ENCODE data around the gene HMCN2.

HMCN2 gene, protein sequence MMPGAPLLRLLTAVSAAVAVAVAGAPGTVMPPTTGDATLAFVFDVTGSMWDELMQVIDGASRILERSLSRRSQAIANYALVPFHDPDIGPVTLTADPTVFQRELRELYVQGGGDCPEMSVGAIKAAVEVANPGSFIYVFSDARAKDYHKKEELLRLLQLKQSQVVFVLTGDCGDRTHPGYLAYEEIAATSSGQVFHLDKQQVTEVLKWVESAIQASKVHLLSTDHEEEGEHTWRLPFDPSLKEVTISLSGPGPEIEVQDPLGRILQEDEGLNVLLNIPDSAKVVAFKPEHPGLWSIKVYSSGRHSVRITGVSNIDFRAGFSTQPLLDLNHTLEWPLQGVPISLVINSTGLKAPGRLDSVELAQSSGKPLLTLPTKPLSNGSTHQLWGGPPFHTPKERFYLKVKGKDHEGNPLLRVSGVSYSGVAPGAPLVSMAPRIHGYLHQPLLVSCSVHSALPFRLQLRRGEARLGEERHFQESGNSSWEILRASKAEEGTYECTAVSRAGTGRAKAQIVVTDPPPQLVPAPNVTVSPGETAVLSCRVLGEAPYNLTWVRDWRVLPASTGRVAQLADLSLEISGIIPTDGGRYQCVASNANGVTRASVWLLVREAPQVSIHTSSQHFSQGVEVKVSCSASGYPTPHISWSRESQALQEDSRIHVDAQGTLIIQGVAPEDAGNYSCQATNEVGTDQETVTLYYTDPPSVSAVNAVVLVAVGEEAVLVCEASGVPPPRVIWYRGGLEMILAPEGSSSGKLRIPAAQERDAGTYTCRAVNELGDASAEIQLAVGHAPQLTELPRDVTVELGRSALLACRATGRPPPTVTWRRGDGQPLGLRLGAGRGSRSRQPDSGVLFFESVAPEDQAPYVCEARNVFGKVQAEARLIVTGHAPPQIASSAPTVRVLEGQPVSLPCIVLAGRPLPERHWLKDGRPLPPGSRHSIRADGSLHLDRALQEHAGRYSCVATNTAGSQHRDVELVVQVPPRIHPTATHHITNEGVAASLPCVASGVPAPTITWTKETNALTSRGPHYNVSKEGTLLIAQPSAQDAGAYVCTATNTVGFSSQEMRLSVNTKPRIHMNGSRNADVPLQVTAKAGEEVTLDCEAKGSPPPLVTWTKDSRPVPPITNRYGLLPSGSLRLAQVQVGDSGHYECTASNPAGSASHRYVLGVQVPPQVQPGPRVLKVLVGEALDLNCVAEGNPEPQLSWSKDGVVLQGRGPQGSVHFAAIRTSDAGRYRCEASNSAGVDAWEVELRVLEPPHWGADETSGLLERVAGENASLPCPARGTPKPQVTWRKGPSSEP (N-terminal part only)

DNA sequence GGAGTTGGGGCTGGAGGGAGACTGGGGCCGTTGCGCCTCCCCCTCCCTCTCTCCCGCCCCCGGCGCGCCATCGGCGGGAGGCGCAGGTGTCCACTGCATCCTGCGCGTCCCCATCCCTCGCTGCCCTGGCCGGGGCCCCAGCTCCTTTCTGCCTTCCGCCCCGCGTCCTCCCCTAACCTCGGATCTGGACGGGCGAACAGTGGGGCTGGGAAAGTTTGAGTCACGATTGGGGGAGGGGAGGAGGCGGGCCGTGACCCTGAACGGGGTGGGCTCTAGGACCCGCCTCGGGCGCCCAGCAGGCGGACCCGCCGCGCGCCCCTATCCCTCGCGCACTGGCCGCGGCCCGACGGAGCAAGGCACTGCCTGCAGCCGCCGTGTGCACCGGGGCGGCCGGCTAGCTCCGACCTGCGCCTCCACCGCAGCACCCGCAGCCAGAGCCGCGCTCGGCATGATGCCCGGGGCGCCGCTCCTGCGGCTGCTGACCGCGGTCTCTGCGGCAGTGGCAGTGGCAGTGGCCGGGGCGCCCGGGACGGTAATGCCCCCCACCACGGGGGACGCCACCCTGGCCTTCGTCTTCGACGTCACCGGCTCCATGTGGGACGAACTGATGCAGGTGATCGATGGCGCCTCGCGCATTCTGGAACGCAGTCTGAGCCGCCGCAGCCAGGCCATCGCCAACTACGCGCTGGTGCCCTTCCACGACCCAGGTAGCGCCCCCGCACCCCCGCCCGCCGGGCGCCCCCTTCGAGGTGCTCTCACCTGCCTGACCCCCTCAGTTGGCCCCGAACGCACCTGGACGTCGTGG, at the start of gene HMCN2:
Gene HMCN2 (plus strand): TSS at position 330 of the 805 bp plus-strand sequence. CDS start 119 bp downstream, at position 449.
- no peak for DNase-seq

GRCh38 chr9:130217838-130218237, 47.7 kb upstream of the HMCN2 start:
- no peak for DNase-seq

DNA sequence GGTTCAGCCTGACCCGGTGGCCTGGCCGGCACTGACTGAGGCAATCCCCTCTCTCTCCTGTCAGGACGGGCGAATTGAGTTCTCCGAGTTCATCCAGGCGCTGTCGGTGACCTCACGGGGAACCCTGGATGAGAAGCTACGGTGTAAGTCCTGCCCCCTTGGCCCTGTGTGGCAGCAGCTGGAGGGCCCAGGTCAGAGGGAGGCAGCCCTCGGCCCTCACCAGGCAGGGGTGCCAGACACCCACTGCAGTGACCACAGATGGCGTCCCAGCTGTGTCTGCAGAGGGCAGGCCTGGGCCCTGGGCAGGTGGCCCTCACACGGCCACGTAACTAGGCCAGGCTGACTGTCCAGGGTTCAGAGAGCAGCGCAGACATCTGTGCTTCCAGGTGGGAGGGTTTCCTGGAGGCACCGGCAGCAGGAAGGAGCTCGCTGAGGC, 45.9 kb upstream of the HMCN2 start:
- DNase-seq = no peak

DNA sequence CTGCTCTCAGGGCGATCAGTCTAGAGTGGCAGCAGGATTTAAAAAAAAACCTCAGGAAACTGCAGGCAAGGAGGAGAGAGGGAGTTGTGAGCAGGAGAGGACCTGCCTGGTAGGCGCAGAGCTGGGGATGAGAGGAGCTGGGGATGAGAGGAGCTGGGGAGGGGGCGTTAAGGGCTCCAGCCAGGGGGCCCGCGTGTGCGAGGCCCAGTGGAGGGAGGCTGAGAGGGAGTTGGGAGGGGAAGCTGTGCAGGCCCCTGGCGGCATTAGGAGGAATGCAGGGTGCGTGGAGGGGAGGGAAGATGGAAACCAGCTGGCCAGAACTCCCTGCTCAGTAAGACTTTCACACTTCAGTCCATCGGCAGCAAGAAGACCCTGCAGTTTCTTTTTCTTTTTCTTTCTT, 45.2 kb upstream of the HMCN2 start:
- DNase-seq = no peak

- DNase-seq = no peak
These were observed 42.7 kb upstream of the HMCN2 start for GRCh38 chr9:130222833-130223232.

- no peak for DNase-seq
These were observed 40.5 kb upstream of the HMCN2 start for GRCh38 chr9:130225071-130225470.

DNA sequence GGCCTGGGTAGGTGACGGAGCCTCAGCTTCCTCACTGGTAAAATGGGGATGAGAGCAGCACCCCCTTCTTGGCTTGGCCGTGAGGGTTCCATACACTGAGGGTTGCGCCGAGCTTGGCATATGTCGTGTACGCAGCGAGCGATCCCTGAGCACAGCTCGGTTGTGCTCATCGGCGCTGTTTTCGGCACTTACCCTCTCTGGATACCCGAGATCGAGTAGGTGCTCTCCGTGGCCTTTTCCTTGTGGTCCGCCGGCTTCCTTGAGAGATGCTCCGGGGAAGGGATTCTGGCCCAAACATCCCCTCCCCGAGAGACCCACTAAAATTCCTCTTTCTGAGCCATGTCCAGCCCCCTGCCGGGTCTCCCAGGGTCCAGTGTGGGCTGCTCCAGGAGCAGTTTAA, 40.0 kb upstream of the HMCN2 start:
- no peak for DNase-seq

DNA sequence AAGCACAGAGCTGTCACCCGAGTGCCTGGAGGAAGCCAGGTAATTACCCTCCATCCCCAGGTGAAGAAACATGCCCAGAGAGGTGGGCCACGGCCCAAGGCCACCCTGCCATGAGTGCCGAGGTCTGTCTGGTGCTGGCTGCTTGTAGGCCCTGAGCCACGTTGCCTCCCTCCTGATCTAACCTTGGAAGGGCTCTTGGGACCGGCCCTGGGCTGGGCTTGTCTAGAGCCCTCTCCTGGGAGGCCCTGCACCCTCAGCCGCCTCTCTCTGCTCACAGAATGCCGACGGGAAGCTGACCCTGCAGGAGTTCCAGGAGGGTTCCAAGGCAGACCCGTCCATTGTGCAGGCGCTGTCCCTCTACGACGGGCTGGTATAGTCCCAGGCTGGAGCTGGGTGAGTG, 39.4 kb upstream of the HMCN2 start:
- no peak for DNase-seq

DNA sequence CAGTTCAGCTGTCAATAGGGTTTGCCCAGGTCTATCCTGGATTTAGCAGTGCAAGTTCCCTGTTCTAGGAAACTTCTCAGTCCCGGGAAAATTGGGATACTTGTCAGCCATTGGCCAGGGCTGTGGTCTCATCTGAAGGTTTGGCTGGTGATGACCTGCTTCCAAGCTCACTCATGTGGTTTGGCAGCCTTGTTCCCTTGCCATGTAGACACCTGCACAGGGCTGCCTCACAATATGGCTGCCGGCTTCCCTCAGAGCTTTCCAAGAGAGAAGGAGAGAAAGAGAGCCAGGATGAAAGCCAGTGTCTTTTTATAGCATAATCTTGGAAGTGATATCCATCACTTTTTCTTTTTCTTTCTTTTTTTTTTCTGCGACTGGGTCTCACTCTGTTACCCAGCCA, 37.7 kb upstream of the HMCN2 start:
- DNase-seq = no peak

GRCh38 chr9:130229759-130230158, 35.8 kb upstream of the HMCN2 start:
- DNase-seq = no peak

GRCh38 chr9:130230631-130231030, 34.9 kb upstream of the HMCN2 start:
- DNase-seq = no peak

DNA sequence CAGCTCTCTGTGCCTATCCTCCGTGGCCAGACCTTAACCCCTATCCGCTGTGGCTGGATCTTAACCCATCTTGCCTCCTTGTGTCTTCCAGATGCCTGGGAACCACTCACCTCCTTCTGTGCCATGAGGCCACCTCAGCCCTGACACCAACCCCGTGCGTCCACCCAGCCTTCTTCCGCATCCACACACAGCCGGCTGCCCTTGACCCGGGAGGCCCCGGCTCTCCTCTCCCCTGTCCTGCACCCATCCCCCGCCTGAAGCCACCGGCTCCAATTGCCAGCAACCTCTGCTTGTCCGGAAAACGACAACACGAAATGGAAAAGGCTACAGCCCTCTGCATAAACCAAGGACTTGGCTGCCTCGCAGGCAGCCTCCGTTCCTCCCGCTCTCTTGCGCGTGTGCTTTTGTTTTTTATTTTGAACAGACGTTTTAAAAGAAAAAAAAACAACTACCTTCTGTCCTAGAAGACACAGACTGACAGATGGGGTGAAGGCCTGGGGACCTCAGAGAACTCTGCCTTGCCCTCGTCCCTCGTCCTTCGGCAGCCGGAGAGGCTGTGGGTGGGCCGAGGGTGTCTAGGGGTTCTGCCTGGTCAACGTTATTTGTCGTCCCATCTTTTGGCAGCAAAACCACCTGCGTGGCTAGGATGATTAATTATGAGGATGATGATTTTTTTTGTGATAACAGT, 32.5 kb upstream of the HMCN2 start:
- DNase-seq = no peak

GRCh38 chr9:130233587-130233945, 32.0 kb upstream of the HMCN2 start:
- no peak for DNase-seq

- no peak for DNase-seq
These were observed 31.0 kb upstream of the HMCN2 start for GRCh38 chr9:130234340-130235260.

- peak; percentile 12 for DNase-seq
These were observed 29.8 kb upstream of the HMCN2 start for GRCh38 chr9:130235558-130236435.

DNA sequence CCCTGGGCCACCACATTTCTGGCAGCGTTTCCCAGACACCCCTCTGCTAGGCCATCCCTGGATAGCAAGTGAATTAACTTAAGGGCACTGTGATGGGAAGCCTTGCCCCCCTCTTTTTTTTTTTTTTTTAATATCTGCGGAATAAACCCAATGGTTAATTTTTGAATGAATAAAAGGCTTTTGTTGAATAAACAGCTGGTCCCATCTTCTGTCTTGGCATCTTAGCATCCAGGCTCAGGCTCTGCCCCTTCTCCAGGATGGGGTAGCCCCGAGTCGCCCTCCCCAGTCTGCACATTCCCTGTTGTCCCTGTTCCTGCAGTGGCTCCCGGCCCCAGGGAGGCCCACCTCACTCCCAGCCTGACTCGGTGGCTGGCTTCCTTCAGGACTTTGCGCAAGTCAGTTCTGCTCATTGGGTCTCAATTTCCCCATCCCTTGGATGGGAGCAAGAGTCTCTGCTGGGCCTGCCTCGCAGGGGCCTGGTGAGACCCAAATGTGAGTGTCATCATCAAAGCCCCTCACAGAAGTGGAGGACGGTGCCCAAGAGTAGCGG, 29.0 kb upstream of the HMCN2 start:
- DNase-seq = no peak

DNA sequence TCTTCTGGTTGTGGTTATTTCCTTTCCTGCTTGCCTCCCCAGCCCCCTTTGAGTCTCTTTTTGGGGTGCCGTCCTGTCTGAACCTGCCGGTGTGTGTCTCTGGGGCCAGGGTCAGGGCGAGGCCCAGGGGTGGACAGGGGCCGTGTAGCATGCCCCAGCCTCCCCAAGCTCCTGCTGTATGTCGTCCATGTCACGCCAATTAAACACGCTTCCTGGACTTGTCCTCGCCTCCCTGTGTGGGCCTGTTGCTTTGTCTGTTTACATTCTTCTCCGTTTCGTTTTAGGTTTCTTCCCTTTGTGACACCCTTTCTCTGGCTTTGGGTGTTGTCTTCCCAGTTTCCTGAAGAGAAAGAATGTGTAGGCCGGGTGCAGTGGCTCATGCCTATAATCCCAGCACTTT, 28.5 kb upstream of the HMCN2 start:
- no peak for DNase-seq

DNA sequence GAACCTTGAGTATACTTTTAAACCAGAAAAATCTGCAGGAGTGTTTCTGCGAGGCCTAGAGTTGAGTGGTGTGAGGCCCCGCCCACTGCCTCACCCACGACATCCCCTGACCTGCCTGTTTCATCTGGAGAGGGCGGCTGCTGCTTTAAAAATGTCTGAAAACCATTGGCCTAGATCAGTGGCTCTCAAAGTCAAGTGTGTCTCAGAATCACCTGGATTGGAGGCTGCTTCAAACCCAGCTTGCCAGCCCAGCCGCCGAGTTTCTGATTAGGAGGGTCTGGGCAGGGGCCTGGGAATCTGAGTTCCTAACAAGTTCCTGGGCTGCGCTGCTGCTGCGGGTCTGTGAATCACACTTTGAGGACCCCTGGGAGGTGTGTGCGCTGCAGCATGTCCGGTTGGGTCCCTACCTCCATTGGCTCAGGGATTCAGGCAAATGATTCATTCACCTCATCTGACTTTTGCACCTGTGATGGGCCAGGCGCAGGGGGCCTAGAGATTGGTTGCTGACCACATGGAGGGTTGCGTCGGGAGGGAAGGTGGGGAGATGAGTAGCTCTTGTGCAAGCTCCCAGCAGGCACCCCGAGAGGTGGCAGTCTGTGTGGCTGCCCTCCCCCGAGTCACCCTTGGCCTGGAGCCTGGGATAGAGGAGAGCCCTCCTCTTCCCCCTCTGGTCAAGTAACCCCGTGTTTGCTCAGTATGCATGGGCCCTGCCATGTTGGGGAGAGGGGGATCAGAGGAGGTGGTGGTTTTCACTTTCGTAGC, 27.6 kb upstream of the HMCN2 start:
- DNase-seq = no peak

GRCh38 chr9:130239363-130239695, 26.2 kb upstream of the HMCN2 start:
- no peak for DNase-seq
